Measurements from ENCODE around the gene SEMA3A. TPM values are rescaled to one million over a fixed set of nuclear protein-coding genes. Genes with fewer than 3 reads are reported as not detected.
"Not testable (repeated sequence)": the region's sequence is repeated elsewhere in the genome, so short reads cannot be mapped to it uniquely, and the experiment has no call there.

The SEMA3A gene
- polyA plus RNA-seq, 3 donors, result 13.5 to 15.1 (median 14.7) TPM

GRCh38 chr7:84161398-84161797 lies 33.2 kb downstream of the SEMA3A start:
- DNase-seq, result no peak

- no peak for DNase-seq
Observed at GRCh38 chr7:84159435-84159834, 35.2 kb downstream of the SEMA3A start.

- DNase-seq, result no peak
Observed at GRCh38 chr7:84157171-84157570, 37.4 kb downstream of the SEMA3A start.

GRCh38 chr7:84154991-84155781 lies 39.4 kb downstream of the SEMA3A start:
- no peak for DNase-seq

GRCh38 chr7:84152995-84153394 lies 41.6 kb downstream of the SEMA3A start:
- DNase-seq, result no peak

GRCh38 chr7:84150370-84150769 lies 44.2 kb downstream of the SEMA3A start:
- DNase-seq, result not testable (repeated sequence)

GRCh38 chr7:84149573-84149972 lies 45.0 kb downstream of the SEMA3A start:
- DNase-seq, result no peak

GRCh38 chr7:84145892-84146291 lies 48.7 kb downstream of the SEMA3A start:
- no peak for DNase-seq

GRCh38 chr7:84144935-84145334 lies 49.7 kb downstream of the SEMA3A start:
- DNase-seq, result no peak

- DNase-seq, result no peak
Observed at GRCh38 chr7:84144480-84144879, 50.1 kb downstream of the SEMA3A start.

GRCh38 chr7:84142726-84143125 lies 51.9 kb downstream of the SEMA3A start:
- DNase-seq, result no peak

- DNase-seq, result no peak
Observed at GRCh38 chr7:84139986-84140729, 54.4 kb downstream of the SEMA3A start.

GRCh38 chr7:84138411-84138810 lies 56.2 kb downstream of the SEMA3A start:
- no peak for DNase-seq

- no peak for DNase-seq
Observed at GRCh38 chr7:84137812-84138211, 56.8 kb downstream of the SEMA3A start.

- DNase-seq, result no peak
Observed at GRCh38 chr7:84136809-84137208, 57.8 kb downstream of the SEMA3A start.

GRCh38 chr7:84136336-84136735 lies 58.3 kb downstream of the SEMA3A start:
- no peak for DNase-seq

- no peak for DNase-seq
Observed at GRCh38 chr7:84134169-84134568, 60.4 kb downstream of the SEMA3A start.

- DNase-seq, result no peak
Observed at GRCh38 chr7:84125654-84126053, 68.9 kb downstream of the SEMA3A start.

- no peak for DNase-seq
Observed at GRCh38 chr7:84123965-84124547, 70.5 kb downstream of the SEMA3A start.

GRCh38 chr7:84122582-84123360 lies 71.8 kb downstream of the SEMA3A start:
- no peak for DNase-seq

- DNase-seq, result no peak
Observed at GRCh38 chr7:84117304-84117703, 77.3 kb downstream of the SEMA3A start.
